ENCODE results near the gene IL17F. TPM values are rescaled to one million over a fixed set of nuclear protein-coding genes. Genes with fewer than 3 reads are reported as not detected.
"Not testable (repeated sequence)": the region's sequence is repeated elsewhere in the genome, so short reads cannot be mapped to it uniquely, and the experiment has no call there.

The IL17F gene
- total RNA-seq, 1 donor from 2014 or later: not detected

DNA sequence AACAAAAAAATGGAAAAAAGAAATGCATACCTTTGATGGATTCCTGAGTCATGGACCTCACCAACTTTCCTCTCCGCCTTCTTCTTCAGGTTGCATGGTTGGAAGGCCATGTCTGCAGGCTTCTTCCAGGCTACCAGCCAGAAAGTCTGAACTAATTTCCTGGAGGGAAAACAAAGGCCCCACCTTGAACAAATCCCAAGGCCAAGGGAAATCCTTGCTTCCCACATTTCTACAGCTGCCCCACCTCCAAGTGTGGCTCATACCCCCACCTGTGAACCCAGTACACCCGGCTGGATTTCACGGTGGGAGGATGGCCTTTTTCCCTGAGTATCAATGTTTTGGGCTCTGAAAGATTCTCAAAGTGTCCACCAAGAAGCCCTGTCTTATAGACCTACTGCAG, 35.7 kb downstream of the IL17F start:
- TF ChIP-seq, protein P1, sequence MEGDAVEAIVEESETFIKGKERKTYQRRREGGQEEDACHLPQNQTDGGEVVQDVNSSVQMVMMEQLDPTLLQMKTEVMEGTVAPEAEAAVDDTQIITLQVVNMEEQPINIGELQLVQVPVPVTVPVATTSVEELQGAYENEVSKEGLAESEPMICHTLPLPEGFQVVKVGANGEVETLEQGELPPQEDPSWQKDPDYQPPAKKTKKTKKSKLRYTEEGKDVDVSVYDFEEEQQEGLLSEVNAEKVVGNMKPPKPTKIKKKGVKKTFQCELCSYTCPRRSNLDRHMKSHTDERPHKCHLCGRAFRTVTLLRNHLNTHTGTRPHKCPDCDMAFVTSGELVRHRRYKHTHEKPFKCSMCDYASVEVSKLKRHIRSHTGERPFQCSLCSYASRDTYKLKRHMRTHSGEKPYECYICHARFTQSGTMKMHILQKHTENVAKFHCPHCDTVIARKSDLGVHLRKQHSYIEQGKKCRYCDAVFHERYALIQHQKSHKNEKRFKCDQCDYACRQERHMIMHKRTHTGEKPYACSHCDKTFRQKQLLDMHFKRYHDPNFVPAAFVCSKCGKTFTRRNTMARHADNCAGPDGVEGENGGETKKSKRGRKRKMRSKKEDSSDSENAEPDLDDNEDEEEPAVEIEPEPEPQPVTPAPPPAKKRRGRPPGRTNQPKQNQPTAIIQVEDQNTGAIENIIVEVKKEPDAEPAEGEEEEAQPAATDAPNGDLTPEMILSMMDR (IDR thresholded peaks at IDR 0.05; ENCODE audit: borderline replicate concordance): no peak
- no peak for DNase-seq
- H3K27me3 ChIP-seq (ENCODE audit: low read depth): peaks cover 6% of the 10 kb centered on the region
- no peaks in the 10 kb centered on the region for H3K36me3 ChIP-seq
- H3K9me3 ChIP-seq (replicated peaks): no peaks in the 10 kb centered on the region
- H3K27ac ChIP-seq (replicated peaks): peak overlapping the region; percentile 48
- no peaks in the 10 kb centered on the region for H3K4me1 ChIP-seq
- intact Hi-C loops (cut with micrococcal nuclease): no loop called here
- no peak overlapping the region for H3K4me3 ChIP-seq

DNA sequence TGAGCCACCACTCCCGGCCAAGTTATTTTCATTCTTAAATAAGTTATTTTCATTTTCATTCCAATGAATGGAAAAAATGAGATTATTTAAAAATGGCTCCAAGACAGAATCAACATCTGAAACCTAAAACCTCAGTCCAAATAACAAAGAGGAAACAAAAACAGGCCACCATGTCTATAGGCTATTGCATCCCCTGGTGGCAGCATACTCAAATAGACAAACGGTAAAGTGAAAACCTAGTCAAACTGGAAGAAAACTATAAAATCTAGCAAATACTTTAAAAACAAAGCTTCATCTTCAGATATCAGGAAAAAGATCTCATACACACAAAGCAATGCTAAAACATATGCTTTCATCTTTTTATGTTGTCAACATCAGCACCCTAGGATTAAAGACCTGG, 37.2 kb downstream of the IL17F start:
- Histone ChIP-seq H3K27me3 (ENCODE audit: low read depth) (peaks cover 3% of the 10 kb centered on the region), H3K4me1 (no peaks in the 10 kb centered on the region), H3K9me3 (replicated peaks) (peaks cover under 1% of the 10 kb centered on the region), H3K27ac (replicated peaks) (no peak overlapping the region), H3K36me3 (no peaks in the 10 kb centered on the region), H3K4me3 (no peak overlapping the region)
- TF ChIP-seq, protein P1 (IDR thresholded peaks at IDR 0.05; ENCODE audit: borderline replicate concordance): no peak
- intact Hi-C loops (cut with micrococcal nuclease): no loop called here
- DNase-seq: no peak

DNA sequence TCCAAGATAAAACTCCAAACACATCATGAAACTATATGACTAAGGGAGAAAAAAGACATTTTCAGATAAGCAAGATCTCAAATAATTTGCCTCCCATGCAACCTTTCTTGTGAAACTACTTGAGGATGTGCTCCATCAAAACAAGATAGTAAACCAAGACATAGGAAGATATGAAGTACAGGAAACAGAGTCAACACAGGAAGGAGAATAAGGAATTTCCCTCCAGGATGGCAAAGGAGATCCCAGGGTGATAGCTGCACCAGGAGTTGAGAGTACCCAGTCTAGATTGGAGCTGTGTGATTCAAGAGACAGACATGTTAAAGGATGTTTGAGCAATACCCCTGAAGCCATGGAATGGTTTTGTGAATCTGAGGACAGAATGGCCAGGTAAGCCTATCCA, 42.8 kb downstream of the IL17F start:
- intact Hi-C loops (cut with micrococcal nuclease): no loop called here
- peaks cover 35% of the 10 kb centered on the region for H3K9me3 ChIP-seq (replicated peaks)
- no peak overlapping the region for H3K4me3 ChIP-seq
- H3K36me3 ChIP-seq: no peaks in the 10 kb centered on the region
- no peaks in the 10 kb centered on the region for H3K4me1 ChIP-seq
- H3K27me3 ChIP-seq (ENCODE audit: low read depth): no peaks in the 10 kb centered on the region
- H3K27ac ChIP-seq (replicated peaks): no peak overlapping the region
- DNase-seq: no peak
- TF ChIP-seq, protein P1 (IDR thresholded peaks at IDR 0.05; ENCODE audit: borderline replicate concordance): no peak

DNA sequence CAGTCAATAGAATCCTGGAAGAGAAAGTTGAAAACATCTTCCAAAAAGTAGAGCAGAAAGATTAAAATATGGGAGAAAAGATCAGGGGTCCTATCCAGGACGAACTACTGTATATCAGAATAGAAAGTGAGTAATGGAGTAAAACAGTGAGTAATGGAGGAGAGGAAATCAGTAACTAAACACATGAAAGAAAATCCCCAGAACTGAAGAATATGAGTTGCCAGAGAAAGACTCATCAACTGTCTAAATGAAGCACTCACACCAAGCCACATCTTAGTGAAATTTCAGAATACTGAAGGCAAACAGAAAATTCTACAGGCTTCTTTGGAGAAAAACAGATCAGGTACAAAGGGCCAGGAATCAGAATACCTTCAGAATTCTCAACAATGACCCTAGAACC, 43.3 kb downstream of the IL17F start:
- intact Hi-C loops (cut with micrococcal nuclease): no loop called here
- H3K27me3 ChIP-seq (ENCODE audit: low read depth): no peaks in the 10 kb centered on the region
- H3K4me1 ChIP-seq: no peaks in the 10 kb centered on the region
- peaks cover 35% of the 10 kb centered on the region for H3K9me3 ChIP-seq (replicated peaks)
- DNase-seq: no peak
- no peaks in the 10 kb centered on the region for H3K36me3 ChIP-seq
- TF ChIP-seq, protein P1 (IDR thresholded peaks at IDR 0.05; ENCODE audit: borderline replicate concordance): no peak
- H3K27ac ChIP-seq (replicated peaks): no peak overlapping the region
- H3K4me3 ChIP-seq: no peak overlapping the region

- H3K4me1 ChIP-seq; DNase-seq; H3K4me3 ChIP-seq; H3K36me3 ChIP-seq; intact Hi-C loops (cut with micrococcal nuclease); H3K27ac ChIP-seq (replicated peaks); H3K27me3 ChIP-seq (ENCODE audit: low read depth): not testable (repeated sequence)
- H3K9me3 ChIP-seq (replicated peaks): peaks cover 35% of the 10 kb centered on the region
These were observed 44.2 kb downstream of the IL17F start for GRCh38 chr6:52200088-52200487.

- H3K27ac ChIP-seq (replicated peaks): no peak overlapping the region
- intact Hi-C loops (cut with micrococcal nuclease): no loop called here
- no peaks in the 10 kb centered on the region for H3K36me3 ChIP-seq
- DNase-seq: no peak
- TF ChIP-seq, protein P1 (IDR thresholded peaks at IDR 0.05; ENCODE audit: borderline replicate concordance): no peak
- peaks cover 9% of the 10 kb centered on the region for H3K27me3 ChIP-seq (ENCODE audit: low read depth)
- H3K4me3 ChIP-seq: no peak overlapping the region
- no peaks in the 10 kb centered on the region for H3K4me1 ChIP-seq
- H3K9me3 ChIP-seq (replicated peaks): peaks cover 23% of the 10 kb centered on the region
These were observed 48.4 kb downstream of the IL17F start for GRCh38 chr6:52195886-52196285.
